Omental fat pad (tissue), 4 donors: ENCODE results near the gene MVB12B. TPM values are rescaled to one million over a fixed set of nuclear protein-coding genes. Genes with fewer than 3 reads are reported as not detected.

Experiments
- ATAC-seq: fragments of 150-250 bp; one replicate; pipeline ENCODE4 v1.9.1; 2016; ENCODE audit warnings: mild to moderate bottlenecking, moderate library complexity; ENCODE audit not compliant: low FRiP score
- DNase-seq: peaks from one replicate; pipeline ENCODE4 v3.0.0-alpha.2; 2019; ENCODE audit warnings: low spot score
- CTCF ChIP-seq, 3 donors: fragments of 450-650 bp; IDR thresholded peaks; one replicate each; pipeline ENCODE4 v1.5.1; 2016 to 2017; ENCODE audit warnings: antibody characterized with exemption in 3 of 3, mild to moderate bottlenecking in 3 of 3, moderate library complexity in 2 of 3
- total RNA-seq, 4 donors: library from RNA; depleted of rRNA; stranded (reverse); fragments of >200 nt; gene quantifications; one replicate each; pipeline ENCODE4 v1.1.0, GENCODE V29; 2016

The MVB12B gene
- total RNA-seq, 4 donors from 2014 or later: 5.5 to 21.4 (median 11.6) TPM

- ATAC-seq: no peak
- no peak for DNase-seq
- no peak for TF ChIP-seq CTCF (IDR thresholded peaks at IDR 0.05)
These were observed 21.5 kb downstream of the MVB12B start for GRCh38 chr9:126347911-126348760.

- no peak for TF ChIP-seq CTCF (IDR thresholded peaks at IDR 0.05)
- no peak for ATAC-seq
- no peak for DNase-seq
These were observed 22.4 kb downstream of the MVB12B start for GRCh38 chr9:126348911-126349550.

- DNase-seq: no peak
- no peak for TF ChIP-seq CTCF (IDR thresholded peaks at IDR 0.05)
- ATAC-seq: no peak
These were observed 28.5 kb downstream of the MVB12B start for GRCh38 chr9:126354887-126355770.

- DNase-seq (no peak), ATAC-seq (no peak)
- TF ChIP-seq CTCF (IDR thresholded peaks at IDR 0.05): no peak
These were observed 30.4 kb downstream of the MVB12B start for GRCh38 chr9:126357074-126357473.

GRCh38 chr9:126360073-126360472, 33.4 kb downstream of the MVB12B start:
- TF ChIP-seq CTCF (IDR thresholded peaks at IDR 0.05): no peak
- DNase-seq (no peak), ATAC-seq (no peak)

GRCh38 chr9:126361810-126362238, 35.2 kb downstream of the MVB12B start:
- ATAC-seq: no peak
- DNase-seq: no peak

More at GRCh38 chr9:126361810-126362238, 35.2 kb downstream of the MVB12B start:
- no peak for TF ChIP-seq CTCF (IDR thresholded peaks at IDR 0.05)
